DMS114 treated with DMSO at 0.1 percent for 48 hours (cell line): ENCODE results near the gene PPP2R1B.

Experiments used
- DNase-seq: peaks from one replicate; lab custom pipeline; 2025; ENCODE audit not compliant: unreplicated experiment; lab: John Stamatoyannopoulos, UW

Gene PPP2R1B

GRCh38 chr11:111749646-111750045, 16.5 kb downstream of the PPP2R1B start:
- no peak for DNase-seq

- DNase-seq: no peak
These were observed 18.0 kb downstream of the PPP2R1B start for GRCh38 chr11:111748035-111748804.

GRCh38 chr11:111745719-111746504, 20.3 kb downstream of the PPP2R1B start:
- DNase-seq: no peak

- no peak for DNase-seq
These were observed 22.5 kb downstream of the PPP2R1B start for GRCh38 chr11:111743700-111744099.

- DNase-seq: no peak
These were observed 24.4 kb downstream of the PPP2R1B start for GRCh38 chr11:111741751-111742150.

GRCh38 chr11:111739299-111739698, 26.9 kb downstream of the PPP2R1B start:
- no peak for DNase-seq

GRCh38 chr11:111737444-111738210, 28.6 kb downstream of the PPP2R1B start:
- DNase-seq: no peak

- no peak for DNase-seq
These were observed 29.4 kb downstream of the PPP2R1B start for GRCh38 chr11:111736621-111737443.

- DNase-seq: no peak
These were observed 30.0 kb downstream of the PPP2R1B start for GRCh38 chr11:111736181-111736590.

- no peak for DNase-seq
These were observed 30.7 kb downstream of the PPP2R1B start for GRCh38 chr11:111735262-111736116.

- no peak for DNase-seq
These were observed 31.3 kb downstream of the PPP2R1B start for GRCh38 chr11:111734954-111735261.

GRCh38 chr11:111734101-111734953, 31.9 kb downstream of the PPP2R1B start:
- no peak for DNase-seq

- DNase-seq: no peak
These were observed 32.5 kb downstream of the PPP2R1B start for GRCh38 chr11:111733611-111734088.

GRCh38 chr11:111733016-111733415, 33.2 kb downstream of the PPP2R1B start:
- no peak for DNase-seq

- DNase-seq: no peak
These were observed 34.4 kb downstream of the PPP2R1B start for GRCh38 chr11:111731821-111732220.

- DNase-seq: no peak
These were observed 35.2 kb downstream of the PPP2R1B start for GRCh38 chr11:111730871-111731591.

- no peak for DNase-seq
These were observed 36.3 kb downstream of the PPP2R1B start for GRCh38 chr11:111729831-111730311.
